NB4 (cell line): ENCODE results near the gene TJP1.

Experiments used
- CTCF ChIP-seq: IDR thresholded peaks from one replicate; pipeline ENCODE4 v1.5.1; 2012; ENCODE audit warnings: low read depth, low read length
- MAX ChIP-seq: IDR thresholded peaks from 2 replicates; pipeline ENCODE4 v1.6.1; 2011; ENCODE audit warnings: low read depth, low read length
- MYC ChIP-seq: IDR thresholded peaks from 2 replicates; pipeline ENCODE4 v1.6.1; 2011; ENCODE audit warnings: low read depth, low read length
- POLR2A ChIP-seq: IDR thresholded peaks from 2 replicates; pipeline ENCODE4 v1.6.1; 2011; ENCODE audit warnings: mild to moderate bottlenecking; ENCODE audit not compliant: insufficient read length; ENCODE audit errors: extremely low read depth

- TF ChIP-seq CTCF = no peak
- TF ChIP-seq POLR2A = no peak
- no peak for TF ChIP-seq MAX
- no peak for TF ChIP-seq MYC
Observed at GRCh38 chr15:29724026-29724425, 98.2 kb downstream of the TJP1 start.
